Measurements from ENCODE around the gene CD28.

Gene CD28

DNA sequence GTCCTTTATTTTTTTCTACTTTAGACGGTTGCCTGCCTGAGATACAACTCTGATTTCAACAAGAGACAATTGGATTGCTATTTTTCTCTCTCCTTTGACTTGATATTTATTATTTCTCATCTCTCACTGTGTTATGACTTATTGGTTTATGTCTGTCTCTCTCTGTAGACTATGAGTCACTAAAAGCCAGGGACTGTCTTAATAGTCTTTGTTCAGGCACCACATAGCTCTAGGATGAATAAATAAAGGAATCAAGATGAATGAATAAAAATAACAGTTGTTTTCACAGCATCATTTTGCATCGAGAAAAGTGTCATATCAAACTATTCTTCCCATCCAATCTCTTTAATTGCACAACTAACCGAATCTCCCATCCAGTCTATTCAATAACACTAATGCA lies 31.4 kb upstream of the CD28 start:
- no peak for TF ChIP-seq CTCF (conservative IDR thresholded peaks at IDR 0.05; ENCODE audit: low read length)
- peak; percentile 45 for DNase-seq (ENCODE audit: low read depth)
- H3K4me3 ChIP-seq (ENCODE audit: low read length): no peak overlapping the region

DNA sequence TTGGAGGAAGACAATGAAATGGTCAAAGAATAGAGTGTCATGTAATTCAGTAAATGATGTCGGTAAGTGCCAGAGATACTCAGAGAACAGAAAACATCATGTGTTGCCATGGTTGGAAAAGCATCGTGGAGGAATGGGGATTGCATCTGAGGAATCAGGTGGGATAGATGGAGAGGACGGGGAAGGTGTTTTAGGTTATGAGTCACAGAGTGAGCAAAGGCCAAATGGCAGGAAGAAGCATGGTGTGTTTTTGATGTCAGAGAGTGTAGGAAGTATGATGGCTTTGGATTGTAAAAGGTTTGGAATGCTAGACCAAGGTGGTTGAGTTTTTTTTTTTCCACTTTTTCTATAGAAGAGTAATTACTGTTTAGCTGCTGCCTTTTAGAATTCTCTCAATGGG lies 27.5 kb upstream of the CD28 start:
- no peak for TF ChIP-seq CTCF (conservative IDR thresholded peaks at IDR 0.05; ENCODE audit: low read length)
- no peak for DNase-seq (ENCODE audit: low read depth)
- no peak overlapping the region for H3K4me3 ChIP-seq (ENCODE audit: low read length)

- TF ChIP-seq CTCF (conservative IDR thresholded peaks at IDR 0.05; ENCODE audit: low read length): no peak
- DNase-seq (ENCODE audit: low read depth): no peak
- no peak overlapping the region for H3K4me3 ChIP-seq (ENCODE audit: low read length)
Observed at GRCh38 chr2:203679401-203679800, 27.0 kb upstream of the CD28 start.

DNA sequence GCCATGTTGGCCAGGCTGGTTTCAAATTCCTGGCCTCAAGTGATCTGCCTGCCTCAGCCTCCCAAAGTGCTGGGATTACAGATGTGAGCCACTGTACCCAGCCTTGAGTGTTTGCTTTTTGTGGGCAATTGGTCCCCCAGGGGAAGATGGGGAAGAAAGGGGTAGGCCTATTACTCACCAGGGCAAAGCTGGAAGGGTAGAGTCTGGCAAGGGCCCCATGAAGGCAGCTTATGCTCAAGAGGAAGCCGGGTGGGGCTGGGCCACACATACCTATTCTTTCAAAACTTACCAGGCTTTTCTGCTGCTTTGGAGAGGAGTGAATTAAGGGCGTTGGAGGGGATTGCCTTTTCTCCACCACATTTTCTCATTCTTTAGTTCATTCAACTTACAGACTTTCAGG lies 24.5 kb upstream of the CD28 start:
- peak; percentile 64 for DNase-seq (ENCODE audit: low read depth)
- H3K4me3 ChIP-seq (ENCODE audit: low read length): no peak overlapping the region
- no peak for TF ChIP-seq CTCF (conservative IDR thresholded peaks at IDR 0.05; ENCODE audit: low read length)

DNA sequence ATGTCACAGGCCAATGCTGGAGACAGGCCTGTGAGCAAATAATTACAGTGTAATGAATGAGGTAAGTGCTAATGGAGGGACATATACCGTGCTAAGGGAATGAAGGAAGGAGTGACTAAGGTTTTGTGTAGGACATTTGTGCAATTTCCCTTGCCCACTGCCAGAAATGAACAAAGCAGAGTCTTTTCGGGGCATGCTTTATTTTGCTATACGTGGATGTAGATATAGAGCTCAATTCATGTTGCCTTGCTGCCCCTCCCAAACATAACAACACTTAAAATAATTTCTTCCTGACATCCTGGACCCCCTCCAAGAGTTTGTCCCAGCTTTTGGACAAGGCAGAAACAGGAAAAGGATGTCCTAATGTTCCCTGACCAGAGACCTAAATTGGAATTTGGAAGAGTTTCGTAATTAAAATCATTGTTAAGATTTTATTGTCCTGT lies 23.7 kb upstream of the CD28 start:
- no peak overlapping the region for H3K4me3 ChIP-seq (ENCODE audit: low read length)
- no peak for TF ChIP-seq CTCF (conservative IDR thresholded peaks at IDR 0.05; ENCODE audit: low read length)
- peak; percentile 85 for DNase-seq (ENCODE audit: low read depth)

DNA sequence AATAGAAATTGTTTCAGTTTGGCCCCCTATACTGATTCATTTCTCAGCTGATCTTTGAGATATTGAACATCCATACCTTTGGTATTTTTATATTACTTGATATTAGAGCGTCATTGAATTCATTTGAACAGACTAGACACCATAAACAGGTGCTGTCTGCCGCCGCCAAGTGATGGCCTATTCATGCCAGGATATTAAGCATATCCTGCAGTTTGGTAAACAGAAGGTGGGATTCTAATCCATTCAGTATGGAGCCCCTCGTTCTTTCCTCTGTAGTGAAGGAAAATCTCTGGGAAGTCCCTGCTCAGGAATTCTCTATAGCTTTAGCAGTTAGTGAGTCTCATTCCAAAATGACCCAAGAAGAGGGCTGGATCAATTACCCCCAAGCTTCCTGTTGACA lies 23.0 kb upstream of the CD28 start:
- H3K4me3 ChIP-seq (ENCODE audit: low read length): no peak overlapping the region
- DNase-seq (ENCODE audit: low read depth): no peak
- no peak for TF ChIP-seq CTCF (conservative IDR thresholded peaks at IDR 0.05; ENCODE audit: low read length)

GRCh38 chr2:203683932-203684556 lies 22.4 kb upstream of the CD28 start:
- TF ChIP-seq CTCF (conservative IDR thresholded peaks at IDR 0.05; ENCODE audit: low read length): no peak
- H3K4me3 ChIP-seq (ENCODE audit: low read length): no peak overlapping the region
- peak; percentile 85 for DNase-seq (ENCODE audit: low read depth)

Measured in AG10803 (cell line).